GM12878 (cell line): ENCODE measurements around the gene ARID3B. TPM values are rescaled to one million over a fixed set of nuclear protein-coding genes. Genes with fewer than 3 reads are reported as not detected.

Experiments used
- ATAC-seq: fragments of 200-7000 bp; cut with Tn5 transposase; 3 replicates; pipeline ENCODE4 v1.9.1; 2020; ENCODE audit warnings: mild to moderate bottlenecking, moderate library complexity
- BruUV-seq: library from RNA; stranded (reverse); fragments of 400-500 nt; replicated peaks from 2 replicates; lab custom pipeline; 2021; lab: Mats Ljungman, UMichigan
- CTCF ChIA-PET: fragments of 300-600 bp; sonication (Branson Sonifier 250); formaldehyde crosslinking; extraction: SDS; loops from one replicate; lab custom pipeline; 2021; ENCODE audit warnings: inconsistent platforms; lab: Yijun Ruan, JAX
- POLR2A ChIA-PET: fragments of 350-600 bp; formaldehyde crosslinking; extraction: SDS; loops from one replicate; lab custom pipeline; 2021; ENCODE audit warnings: inconsistent platforms; lab: Charles Lee
- RAD21 ChIA-PET: fragments of 300-600 bp; sonication (Branson Sonifier 250); formaldehyde crosslinking; loops from one replicate; lab custom pipeline; 2023; ENCODE audit warnings: antibody characterized with exemption; ENCODE audit not compliant: unreplicated experiment; lab: Charles Lee
- SMC1A ChIA-PET: fragments of 300-600 bp; sonication (Branson Sonifier 250); formaldehyde crosslinking; loops from one replicate; lab custom pipeline; 2023; ENCODE audit not compliant: unreplicated experiment, uncharacterized antibody; lab: Charles Lee
- DNase-seq: peaks from one replicate; pipeline ENCODE4 v3.0.0-alpha.2; 2011; ENCODE audit warnings: low read depth, low spot score
- FAIRE-seq: peaks from 3 replicates; lab custom pipeline; 2011; peaks lifted over from hg19 to GRCh38; lab: Jason Lieb, UNC
- H2AFZ ChIP-seq: 2 replicates; pipeline ENCODE4 v1.6.0; 2011; ENCODE audit warnings: low read depth, low read length, control low read depth; ENCODE audit not compliant: control insufficient read depth
- H3K27ac ChIP-seq: 2 replicates; pipeline ENCODE4 v1.5.1; 2011; ENCODE audit warnings: control low read depth; ENCODE audit not compliant: control insufficient read depth, insufficient read depth
- H3K27me3 ChIP-seq, 2 experiments: replicated peaks in 1 of 2; 2 replicates each; pipeline versions ENCODE4 v1.6.0 to v1.6.1; 2011; ENCODE audit warnings: low read length in 1 of 2; ENCODE audit not compliant: control insufficient read depth in 2 of 2, insufficient read depth in 2 of 2
- H3K36me3 ChIP-seq, 2 experiments: 2 replicates each; pipeline ENCODE4 v1.5.1; 2011; ENCODE audit warnings: low read length in 1 of 2; ENCODE audit not compliant: control insufficient read depth in 2 of 2, insufficient read depth in 2 of 2
- H3K4me1 ChIP-seq: 2 replicates; pipeline ENCODE4 v1.6.1; 2011; ENCODE audit warnings: mild to moderate bottlenecking, low read length, moderate library complexity, mixed read lengths; ENCODE audit not compliant: control insufficient read depth, insufficient read depth
- H3K4me2 ChIP-seq: 2 replicates; pipeline ENCODE4 v1.6.0; 2011; ENCODE audit warnings: control low read depth; ENCODE audit not compliant: control insufficient read depth, insufficient read depth
- H3K4me3 ChIP-seq: fragments of 200-600 bp; sonication (generic); 2 replicates; pipeline ENCODE4 v1.5.1; 2016
- H3K79me2 ChIP-seq: 2 replicates; pipeline ENCODE4 v1.6.0; 2011; ENCODE audit warnings: low read length; ENCODE audit not compliant: control insufficient read depth, insufficient read depth
- H3K9ac ChIP-seq: 2 replicates; pipeline ENCODE4 v1.8.0; 2011; ENCODE audit warnings: low read length, control low read depth, mixed read lengths; ENCODE audit not compliant: control insufficient read depth, insufficient read depth
- H3K9me3 ChIP-seq: replicated peaks from 3 replicates; pipeline ENCODE4 v1.5.1; 2011; ENCODE audit warnings: mild to moderate bottlenecking, low read length; ENCODE audit not compliant: control insufficient read depth, insufficient read depth
- H4K20me1 ChIP-seq: 2 replicates; pipeline ENCODE4 v1.6.0; 2011; ENCODE audit not compliant: control insufficient read depth, insufficient read depth
- ESRRA ChIP-seq: IDR thresholded peaks from 2 replicates; pipeline ENCODE4 v1.6.1; 2012; ENCODE audit warnings: mild to moderate bottlenecking, low read length, improper control_type of control experiment
- HDAC2 ChIP-seq: fragments of 200-600 bp; sonication (generic); IDR thresholded peaks from 2 replicates; pipeline ENCODE4 v1.6.1; 2017
- IKZF2 ChIP-seq, 2 experiments: fragments of 450-650 bp; IDR thresholded peaks; 2 replicates each; pipeline ENCODE4 v1.6.1; 2017; ENCODE audit warnings: mild to moderate bottlenecking in 2 of 2, moderate library complexity in 2 of 2
- MYC ChIP-seq: IDR thresholded peaks from 2 replicates; pipeline ENCODE4 v1.6.1; 2011; ENCODE audit warnings: mild to moderate bottlenecking, low read length, moderate library complexity, inconsistent platforms; ENCODE audit not compliant: insufficient read depth, insufficient replicate concordance, insufficient read length, severe bottlenecking
- NBN ChIP-seq: fragments of 450-650 bp; IDR thresholded peaks from 2 replicates; pipeline ENCODE4 v1.6.1; 2016
- NFYA ChIP-seq: IDR thresholded peaks from 2 replicates; pipeline ENCODE4 v1.6.1; 2011; ENCODE audit warnings: low read depth, mild to moderate bottlenecking, low read length, improper control_type of control experiment, borderline replicate concordance
- POLR2A ChIP-seq: IDR thresholded peaks from 2 replicates; pipeline ENCODE4 v1.6.1; 2011; ENCODE audit warnings: low read depth, mild to moderate bottlenecking, low read length
- RAD51 ChIP-seq: fragments of 450-650 bp; IDR thresholded peaks from 2 replicates; pipeline ENCODE4 v1.6.1; 2016; ENCODE audit warnings: moderate library complexity, mild to moderate bottlenecking, inconsistent platforms
- SRF ChIP-seq, 2 experiments: IDR thresholded peaks; 2 replicates each; pipeline ENCODE4 v1.6.1; 2011; ENCODE audit warnings: low read depth in 2 of 2, low read length in 2 of 2, mild to moderate bottlenecking in 1 of 2, moderate library complexity in 1 of 2
- STAT3 ChIP-seq: IDR thresholded peaks from 2 replicates; pipeline ENCODE4 v1.6.1; 2011; ENCODE audit warnings: low read depth, low read length, improper control_type of control experiment
- ZBTB40 ChIP-seq: fragments of 450-650 bp; IDR thresholded peaks from 2 replicates; pipeline ENCODE4 v1.6.1; 2016; ENCODE audit warnings: mild to moderate bottlenecking, moderate library complexity, borderline replicate concordance
- WGBS: methylation state at CpG from one replicate; pipeline ENCODE4 v1.1.6; 2016; ENCODE audit warnings: low lambda C conversion rate; ENCODE audit not compliant: insufficient replicate concordance, insufficient coverage; ENCODE audit errors: missing lambda C conversion rate; 5-methylcytosine and 5-hydroxymethylcytosine counted together
- in situ Hi-C: fragments of 300-500 bp; cut with MboI; formaldehyde crosslinking; loops from 9 replicates; pipeline ENCODE4 v1.14.3; 2018; ENCODE audit warnings: mixed read lengths
- intact Hi-C: fragments of 100-400 bp; cut with micrococcal nuclease; formaldehyde crosslinking; loops from one replicate; pipeline ENCODE4 v1.14.2; 2022; ENCODE audit not compliant: unreplicated experiment
- polyA plus RNA-seq, 11 experiments: library from polyadenylated mRNA; depleted of rRNA in 4 of 11; unstranded in 6 of 11; stranded (reverse) in 5 of 11; fragments of >200 nt; fragmentation: Nextera tagmentation in 4 of 11; fragmentation: Illumina TruSeq in 1 of 11; extraction: Ambion mirVana in 4 of 11; extraction: Trizol in 1 of 11; gene quantifications; 1 replicate in 1 of 11; 2 replicates in 10 of 11; pipeline versions ENCODE4 v1.2.1 to v1.2.3, GENCODE V29; 2011 to 2016; ENCODE audit warnings: inconsistent platforms in 2 of 11, missing spikeins in 2 of 11, low read depth in 1 of 11
- total RNA-seq, 4 experiments: library from RNA; depleted of rRNA in 3 of 4; stranded (reverse); fragments of >200 nt in 3 of 4; fragmentation: Illumina TruSeq in 1 of 4; extraction: Trizol in 1 of 4; gene quantifications; 2 replicates each; pipeline versions ENCODE4 v1.2.1 to v1.2.3, GENCODE V29; 2013 to 2021
- TF ChIP-seq, protein P1 (sequence below): fragments of 450-650 bp; IDR thresholded peaks from 2 replicates; pipeline ENCODE4 v1.6.1; 2017; ENCODE audit warnings: borderline replicate concordance
- TF ChIP-seq, protein P2 (sequence below): IDR thresholded peaks from 2 replicates; pipeline ENCODE4 v1.6.1; 2011; ENCODE audit warnings: borderline replicate concordance, low read depth, mild to moderate bottlenecking, moderate library complexity, mixed read lengths, low read length; ENCODE audit not compliant: insufficient read depth; ENCODE audit errors: extremely low read length
- TF ChIP-seq, protein P3 (sequence below): fragments of 450-650 bp; IDR thresholded peaks from 2 replicates; pipeline ENCODE4 v1.6.1; 2016; ENCODE audit warnings: mild to moderate bottlenecking

ARID3B gene
- total and polyA plus RNA-seq, 10 of the 15 experiments (the other 5 are each of a cell fraction or from before 2014, with no cell fraction given) = 1.1 to 33.4 (median 24.0) TPM

- FAIRE-seq = no peak
These were observed 87.9 kb downstream of the ARID3B start for GRCh38 chr15:74628949-74629348.

More at GRCh38 chr15:74628949-74629348, 87.9 kb downstream of the ARID3B start:
- intact Hi-C loops = no loop called here
- no peak overlapping the region for H3K4me3 ChIP-seq
- H3K9me3 ChIP-seq = no peaks in the 10 kb centered on the region
- H3K79me2 ChIP-seq = no peaks in the 10 kb centered on the region
- no peak overlapping the region for H2AFZ ChIP-seq
- DNase-seq (no peak), ATAC-seq (no peak)
- peaks cover 5% of the 10 kb centered on the region; the same call in 1 of the 2 replicates for H4K20me1 ChIP-seq
- POLR2A ChIA-PET = no interaction called here
- TF ChIP-seq ESRRA (no peak), HDAC2 (no peak), POLR2A (no peak), STAT3 (no peak), MYC (no peak), NBN (no peak), RAD51 (no peak), ZBTB40 (no peak), SRF (IDR thresholded peaks at IDR 0.05; ENCODE audit: low read depth in 2 of 2, low read length in 2 of 2) (no peak), IKZF2 (IDR thresholded peaks at IDR 0.05) (no peak), NFYA (no peak)
- TF ChIP-seq, protein P1, sequence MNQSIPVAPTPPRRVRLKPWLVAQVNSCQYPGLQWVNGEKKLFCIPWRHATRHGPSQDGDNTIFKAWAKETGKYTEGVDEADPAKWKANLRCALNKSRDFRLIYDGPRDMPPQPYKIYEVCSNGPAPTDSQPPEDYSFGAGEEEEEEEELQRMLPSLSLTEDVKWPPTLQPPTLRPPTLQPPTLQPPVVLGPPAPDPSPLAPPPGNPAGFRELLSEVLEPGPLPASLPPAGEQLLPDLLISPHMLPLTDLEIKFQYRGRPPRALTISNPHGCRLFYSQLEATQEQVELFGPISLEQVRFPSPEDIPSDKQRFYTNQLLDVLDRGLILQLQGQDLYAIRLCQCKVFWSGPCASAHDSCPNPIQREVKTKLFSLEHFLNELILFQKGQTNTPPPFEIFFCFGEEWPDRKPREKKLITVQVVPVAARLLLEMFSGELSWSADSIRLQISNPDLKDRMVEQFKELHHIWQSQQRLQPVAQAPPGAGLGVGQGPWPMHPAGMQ = no peak
- TF ChIP-seq, protein P2, sequence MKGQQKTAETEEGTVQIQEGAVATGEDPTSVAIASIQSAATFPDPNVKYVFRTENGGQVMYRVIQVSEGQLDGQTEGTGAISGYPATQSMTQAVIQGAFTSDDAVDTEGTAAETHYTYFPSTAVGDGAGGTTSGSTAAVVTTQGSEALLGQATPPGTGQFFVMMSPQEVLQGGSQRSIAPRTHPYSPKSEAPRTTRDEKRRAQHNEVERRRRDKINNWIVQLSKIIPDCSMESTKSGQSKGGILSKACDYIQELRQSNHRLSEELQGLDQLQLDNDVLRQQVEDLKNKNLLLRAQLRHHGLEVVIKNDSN = no peak
- TF ChIP-seq, protein P3, sequence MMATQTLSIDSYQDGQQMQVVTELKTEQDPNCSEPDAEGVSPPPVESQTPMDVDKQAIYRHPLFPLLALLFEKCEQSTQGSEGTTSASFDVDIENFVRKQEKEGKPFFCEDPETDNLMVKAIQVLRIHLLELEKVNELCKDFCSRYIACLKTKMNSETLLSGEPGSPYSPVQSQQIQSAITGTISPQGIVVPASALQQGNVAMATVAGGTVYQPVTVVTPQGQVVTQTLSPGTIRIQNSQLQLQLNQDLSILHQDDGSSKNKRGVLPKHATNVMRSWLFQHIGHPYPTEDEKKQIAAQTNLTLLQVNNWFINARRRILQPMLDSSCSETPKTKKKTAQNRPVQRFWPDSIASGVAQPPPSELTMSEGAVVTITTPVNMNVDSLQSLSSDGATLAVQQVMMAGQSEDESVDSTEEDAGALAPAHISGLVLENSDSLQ = no peak
- H3K27me3 ChIP-seq = no peaks in the 10 kb centered on the region
- no peak overlapping the region for H3K4me2 ChIP-seq
- H3K27ac ChIP-seq = no peak overlapping the region
- BruUV-seq = no TSS peak
- H3K36me3 ChIP-seq = peaks cover 64 to 71% of the 10 kb centered on the region in 2 experiments
- peaks cover 33% of the 10 kb centered on the region for H3K4me1 ChIP-seq
- in situ Hi-C loops = no loop called here
- CTCF ChIA-PET = interaction anchor here (0.8 to 18.9 kb wide), 2 partner anchors 82 to 139 kb away, joined by 3 to 380 read pairs; no protein-coding TSS in a partner anchor
- SMC1A ChIA-PET = no interaction called here
- RAD21 ChIA-PET = interaction anchor here (1.1 kb wide), 1 partner anchor 140 kb away, joined by 3 read pairs; no protein-coding TSS in a partner anchor
- no peak overlapping the region for H3K9ac ChIP-seq
- 81% methylated on average over 5 of the region's 5 CpGs for WGBS
